HG03565 (cell line): Measurements from ENCODE around the gene TSC2.
"Not testable (repeated sequence)": the region's sequence is repeated elsewhere in the genome, so short reads cannot be mapped to it uniquely, and the experiment has no call there.

Source experiments
- ATAC-seq: cut with Tn5 transposase; IDR thresholded peaks from one replicate; pipeline ENCODE4 v1.9.1; 2021; ENCODE audit warnings: mild to moderate bottlenecking, moderate library complexity; ENCODE audit not compliant: unreplicated experiment

Gene TSC2

DNA sequence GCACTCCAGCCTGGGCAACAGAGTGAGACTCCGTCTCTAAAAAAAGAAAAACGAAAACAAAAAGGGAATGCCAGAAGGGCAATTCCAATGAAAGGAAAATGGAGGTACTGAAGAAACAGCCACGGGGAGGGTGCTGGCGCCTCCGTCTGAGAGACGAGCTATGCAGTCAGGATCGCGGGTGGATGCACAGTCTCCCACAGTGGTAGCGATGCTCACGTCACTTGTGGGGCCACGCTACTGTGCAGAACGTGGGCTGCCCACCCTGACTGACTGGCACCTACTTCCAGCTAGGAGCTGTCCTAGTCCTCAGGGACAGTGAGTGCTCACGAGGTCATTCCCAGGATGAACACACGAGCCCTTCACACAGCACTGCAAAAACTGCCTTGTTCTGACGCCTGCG lies 53.8 kb downstream of the TSC2 start:
- ATAC-seq: not testable (repeated sequence)

DNA sequence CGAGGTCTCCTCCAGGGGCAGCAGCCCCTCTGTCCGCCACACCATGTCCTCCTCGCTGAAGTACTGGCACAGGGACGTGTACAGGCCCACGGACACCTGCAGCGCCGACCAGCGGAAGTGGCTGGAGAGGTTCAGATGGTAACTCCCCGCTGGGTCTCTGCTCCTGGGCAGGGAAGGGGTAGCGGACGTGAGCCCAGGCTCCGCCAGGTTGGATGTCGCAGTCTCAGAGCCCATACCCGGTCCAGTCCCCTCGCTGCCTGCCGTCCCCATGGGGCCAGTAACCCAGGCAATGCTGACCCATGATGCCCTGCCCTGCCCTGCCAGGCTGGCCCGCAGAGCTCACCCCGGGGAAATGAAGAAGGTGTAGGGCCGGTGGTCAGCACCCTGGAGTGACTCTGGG lies 54.7 kb downstream of the TSC2 start:
- ATAC-seq: no peak

DNA sequence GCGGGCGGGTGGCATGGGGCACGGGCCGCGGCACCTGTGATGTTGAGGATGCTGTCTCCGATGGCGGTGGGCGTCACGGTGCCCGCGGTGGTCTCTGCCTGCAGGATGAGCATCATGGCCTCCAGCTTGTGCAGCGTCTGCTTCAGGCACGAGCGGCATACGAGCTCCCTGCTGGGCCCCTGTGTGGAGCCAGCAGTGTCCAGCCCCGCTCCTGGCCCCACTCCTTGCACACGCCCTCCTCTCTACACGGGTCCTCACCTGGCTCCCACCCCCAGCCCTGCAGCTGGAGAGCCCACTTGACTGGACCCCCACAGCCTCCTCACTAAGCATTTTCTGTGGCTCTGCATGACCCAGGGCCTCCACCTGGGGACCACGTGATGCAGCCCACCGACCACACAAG lies 56.7 kb downstream of the TSC2 start:
- not testable (repeated sequence) for ATAC-seq

DNA sequence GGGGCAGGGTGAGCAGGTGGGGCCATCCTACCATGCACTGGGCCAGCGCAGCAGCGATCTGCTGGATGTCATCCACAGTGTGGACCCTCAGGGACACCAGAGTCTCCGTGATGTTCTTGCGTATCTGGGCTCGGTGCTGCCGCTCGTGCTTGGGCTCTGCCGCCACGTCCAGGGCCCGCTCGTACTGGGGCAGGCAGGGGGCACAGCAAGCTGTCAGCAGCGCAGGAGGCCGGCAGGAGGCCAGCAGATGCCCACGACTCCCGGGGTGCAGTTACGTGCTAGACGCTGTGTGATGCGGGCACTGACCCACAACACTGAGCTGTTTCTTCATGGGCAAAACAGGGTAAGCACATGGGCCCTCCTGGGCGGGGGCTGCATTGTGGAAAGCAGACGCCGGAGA lies 57.5 kb downstream of the TSC2 start:
- not testable (repeated sequence) for ATAC-seq

DNA sequence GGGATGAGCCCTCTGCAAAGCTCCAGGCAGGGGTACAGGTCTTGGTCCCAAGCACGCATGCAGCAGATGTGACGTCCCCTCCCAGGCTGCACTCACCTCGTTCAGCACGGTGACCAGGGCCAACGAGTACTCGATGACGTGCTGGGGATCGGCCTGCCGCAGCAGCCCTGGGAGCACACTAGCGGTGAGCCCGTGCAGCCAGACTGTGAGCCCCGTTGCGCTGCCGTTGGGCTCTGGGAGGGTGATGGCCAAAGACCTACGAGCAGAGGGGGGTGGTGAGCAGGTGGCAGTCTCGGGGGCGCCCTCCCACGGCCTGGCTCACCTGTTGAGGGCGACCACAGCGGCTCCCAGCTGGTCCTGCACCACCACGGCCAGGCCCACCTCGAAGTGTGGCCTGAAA lies 58.0 kb downstream of the TSC2 start:
- ATAC-seq: not testable (repeated sequence)

DNA sequence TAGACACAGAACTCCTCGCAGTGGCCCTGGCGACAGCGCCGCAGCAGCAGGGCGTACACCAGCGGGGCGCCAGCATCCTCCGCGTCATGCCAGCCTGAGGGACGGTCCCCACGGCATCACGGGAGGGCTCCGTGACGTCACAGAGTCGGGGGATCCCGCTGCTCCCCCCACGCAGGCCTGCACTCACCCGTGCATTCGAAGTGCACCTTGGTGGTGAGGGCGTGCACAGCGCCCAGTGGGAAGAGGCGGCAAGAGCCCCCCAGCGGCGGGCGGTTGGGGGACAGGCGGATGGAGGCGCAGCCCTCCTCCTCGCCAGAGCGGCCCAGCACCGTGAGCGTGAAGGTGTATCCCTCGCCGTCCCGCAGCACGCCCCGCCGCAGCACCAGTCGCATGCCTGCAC lies 58.4 kb downstream of the TSC2 start:
- not testable (repeated sequence) for ATAC-seq

DNA sequence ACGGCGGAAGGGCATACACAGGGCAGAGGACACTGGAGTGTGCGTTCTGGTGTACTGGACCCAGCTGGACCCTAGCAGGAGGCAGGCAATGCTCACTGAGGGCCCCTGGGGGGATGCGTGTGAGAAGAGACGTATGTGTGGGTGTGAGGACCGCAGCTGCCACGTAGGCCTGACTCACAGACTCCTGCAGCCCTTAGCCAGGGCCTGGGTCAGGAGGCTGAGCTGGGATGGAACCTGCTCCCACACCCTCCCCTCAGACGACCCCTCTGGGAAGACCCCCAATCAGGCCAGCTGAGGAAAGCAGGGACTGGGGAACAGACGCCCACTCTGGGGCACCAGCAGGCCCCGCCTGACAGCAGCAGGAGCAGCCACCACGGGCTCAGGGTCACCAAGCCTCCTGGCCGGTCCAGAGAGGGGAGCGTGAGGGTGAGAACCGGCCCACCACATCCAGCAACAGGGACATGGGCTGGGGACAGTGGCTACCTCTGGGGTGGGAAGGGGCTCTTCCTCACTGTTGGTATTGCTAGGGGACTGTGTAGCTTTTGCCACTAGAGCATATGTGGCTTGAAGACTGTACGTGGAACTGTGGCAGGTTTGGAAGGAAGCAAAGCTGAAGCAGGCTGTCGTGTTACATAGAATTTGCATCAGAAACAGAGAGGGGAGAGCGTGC lies 59.5 kb downstream of the TSC2 start:
- ATAC-seq: not testable (repeated sequence)

DNA sequence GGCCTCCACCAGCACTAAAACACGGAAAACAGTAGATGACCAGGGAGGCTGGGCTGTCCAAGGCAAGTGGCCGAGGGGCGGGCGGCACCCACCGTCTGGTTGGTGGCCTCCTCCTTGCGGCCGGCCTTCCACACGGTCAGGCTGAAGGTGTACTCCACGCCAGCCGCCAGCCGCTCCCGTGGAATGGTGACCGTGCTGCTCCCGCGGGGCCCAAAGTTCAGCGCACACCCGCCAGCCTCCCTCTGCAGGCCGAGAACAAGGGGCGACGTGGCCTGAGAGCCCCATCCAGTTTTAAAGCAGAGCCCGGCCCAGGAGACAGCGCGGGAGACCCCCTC lies 60.0 kb downstream of the TSC2 start:
- not testable (repeated sequence) for ATAC-seq

DNA sequence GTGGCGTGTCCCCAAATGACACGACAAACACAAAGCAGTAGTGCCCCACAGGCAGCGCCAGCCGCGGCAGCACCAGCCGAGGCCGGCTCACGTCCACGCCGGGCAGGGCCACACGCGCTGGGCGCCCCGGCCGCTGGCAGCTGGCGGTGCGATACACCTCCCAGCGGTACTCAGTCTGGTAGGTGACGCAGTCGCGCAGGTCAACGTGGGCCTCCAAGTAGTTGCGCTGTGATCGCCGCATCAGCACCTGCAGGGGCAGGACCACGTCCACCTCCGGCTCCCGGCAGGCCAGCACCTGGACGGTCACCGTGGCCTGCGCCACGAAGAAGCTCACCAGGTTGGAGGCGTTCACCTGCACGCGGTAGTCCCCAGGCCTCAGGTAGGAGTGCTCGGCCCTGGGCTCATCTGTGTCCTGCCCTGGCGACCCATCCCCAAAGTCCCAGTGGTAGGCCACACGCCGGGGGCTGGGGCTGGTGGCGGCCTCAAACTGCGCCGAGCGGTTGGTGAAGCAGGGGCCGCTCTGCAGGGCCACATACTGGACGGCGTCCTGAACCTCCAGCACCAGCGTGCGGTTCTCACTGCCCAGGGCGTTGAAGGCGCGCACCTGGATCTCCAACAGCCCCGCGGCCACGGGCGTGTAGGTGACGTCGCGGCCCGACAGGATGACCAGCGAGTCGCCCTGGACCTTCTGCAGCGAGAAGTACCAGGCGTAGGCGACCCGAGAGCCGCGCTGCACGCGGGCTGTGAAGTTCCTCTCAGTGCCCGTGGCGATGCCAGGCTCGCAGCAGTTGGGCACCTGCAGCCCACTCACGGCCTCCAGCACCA lies 60.9 kb downstream of the TSC2 start:
- not testable (repeated sequence) for ATAC-seq

DNA sequence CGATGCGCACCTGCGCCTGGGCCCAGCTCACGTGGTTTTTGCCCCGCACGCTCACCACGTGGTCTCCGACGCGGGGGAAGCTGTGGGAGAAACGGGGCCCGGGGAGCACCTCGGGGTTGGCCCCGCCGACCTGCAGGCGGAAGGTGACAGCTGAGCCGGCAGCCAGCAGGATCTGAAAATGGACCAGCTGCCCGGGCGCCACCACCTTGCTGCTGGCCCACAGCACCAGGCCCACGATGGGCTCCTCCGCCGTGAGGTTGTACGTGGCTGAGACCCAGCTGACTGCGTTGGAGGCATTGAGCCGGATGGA lies 61.4 kb downstream of the TSC2 start:
- ATAC-seq: not testable (repeated sequence)

DNA sequence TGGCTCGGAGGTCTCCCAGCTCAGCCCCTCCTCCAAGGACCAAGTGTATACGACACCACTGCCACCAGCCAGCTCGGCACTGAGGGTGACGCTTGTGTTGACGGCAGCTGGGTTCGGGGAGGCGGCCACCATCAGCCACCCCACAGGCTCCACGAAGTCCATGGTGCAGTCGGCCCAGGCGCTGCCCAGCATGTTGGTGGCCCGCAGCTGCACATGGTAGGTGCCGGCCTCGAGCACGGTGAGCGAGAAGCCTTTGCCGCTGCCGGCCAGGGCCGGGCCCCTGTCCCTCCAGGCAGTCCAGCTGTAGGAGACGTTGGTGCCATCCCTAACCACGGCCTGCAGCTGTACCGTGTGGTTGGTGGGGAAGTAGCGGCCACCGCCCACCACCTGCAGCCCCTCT lies 62.1 kb downstream of the TSC2 start:
- ATAC-seq: not testable (repeated sequence)

DNA sequence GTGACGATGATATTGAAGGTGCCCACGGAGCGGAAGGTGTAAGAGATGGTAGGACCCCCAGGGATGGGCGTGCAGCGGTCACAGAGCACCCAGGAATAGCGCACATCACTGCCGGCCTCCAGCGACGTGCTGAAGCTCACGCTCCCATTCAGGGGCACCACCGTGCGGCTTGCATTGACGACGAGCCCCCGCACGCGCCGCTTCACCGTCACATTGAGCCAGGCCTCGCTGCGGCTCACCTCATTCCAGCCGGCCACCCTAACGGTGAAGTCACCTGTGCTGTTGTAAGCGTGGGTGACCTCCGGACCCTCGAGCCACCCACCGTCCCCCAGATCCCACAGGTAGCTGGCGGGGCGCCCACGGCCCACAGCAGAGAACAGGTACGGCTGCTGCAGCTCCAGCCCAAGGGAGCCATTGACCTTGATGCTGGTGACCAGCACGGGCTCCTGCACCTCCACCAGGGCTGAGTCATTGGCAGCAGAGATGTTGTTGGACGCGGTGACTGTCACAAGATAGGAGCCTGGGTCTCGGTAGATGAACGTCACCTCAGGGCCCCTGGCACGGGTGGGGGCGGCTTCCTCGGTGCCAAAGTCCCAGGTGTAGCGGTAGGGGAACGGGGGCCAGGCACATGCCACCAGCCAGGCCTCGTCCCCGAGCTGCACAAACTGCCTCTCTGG lies 62.7 kb downstream of the TSC2 start:
- not testable (repeated sequence) for ATAC-seq

DNA sequence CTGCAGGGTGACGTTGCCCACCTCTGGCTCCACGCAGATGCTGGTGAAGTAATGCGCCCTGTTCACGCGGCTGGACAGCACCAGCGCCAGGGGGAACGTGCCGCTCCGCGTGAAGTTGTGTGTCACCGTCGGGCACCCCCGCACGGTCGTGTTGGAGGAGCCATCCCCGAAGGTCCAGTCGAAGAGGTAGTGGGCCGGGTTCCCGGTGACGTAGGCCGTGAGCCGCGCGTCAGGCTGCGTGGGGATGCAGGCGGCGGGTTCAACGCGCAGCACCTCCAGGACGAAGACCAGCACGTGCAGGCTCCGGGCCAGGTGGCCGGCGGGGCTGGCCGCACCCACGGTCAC lies 63.2 kb downstream of the TSC2 start:
- ATAC-seq: not testable (repeated sequence)

DNA sequence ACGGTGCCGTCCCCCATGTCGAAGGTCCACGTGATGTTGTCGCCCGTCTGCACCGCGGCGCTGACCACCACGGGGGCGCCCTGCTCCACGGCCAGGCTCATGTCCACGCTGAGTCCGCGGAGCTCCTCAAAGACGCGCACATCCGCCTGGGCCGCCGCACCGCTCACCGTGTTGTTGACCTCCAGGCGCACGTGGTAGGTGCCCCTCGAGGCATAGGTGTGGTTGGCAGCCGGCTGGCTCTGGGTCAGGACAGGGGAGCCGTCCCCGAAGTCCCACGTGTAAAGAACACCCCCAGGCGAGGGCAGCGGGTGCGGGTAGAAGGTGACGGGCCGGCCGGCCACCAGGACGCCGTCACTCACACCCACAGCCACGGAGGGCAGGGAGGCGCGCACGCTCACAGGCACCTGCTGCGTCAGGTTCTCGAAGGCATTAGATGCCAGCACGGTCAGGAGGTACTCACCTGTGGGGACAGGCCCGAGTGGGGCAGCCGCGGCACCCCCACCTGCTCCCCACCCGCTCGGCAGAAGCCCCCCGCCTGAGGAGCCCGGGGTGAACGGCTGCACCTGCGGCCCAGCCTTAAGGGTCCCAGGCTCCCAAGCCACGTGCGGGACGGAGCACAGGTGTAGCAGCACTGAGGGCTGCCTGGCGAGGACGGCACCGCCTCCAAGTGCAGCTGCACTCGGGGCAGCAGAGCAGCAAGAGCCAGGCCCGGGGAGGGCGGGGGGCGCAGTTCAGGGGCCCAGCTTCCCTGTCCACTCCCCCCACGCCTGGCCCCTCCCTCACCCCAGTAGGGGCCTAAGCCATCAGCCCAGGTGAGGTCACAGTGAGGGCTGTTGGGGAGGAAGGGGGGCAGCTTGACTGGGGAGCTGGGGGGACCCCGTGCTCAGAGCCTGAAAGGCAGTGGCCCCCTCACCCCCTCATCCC lies 63.9 kb downstream of the TSC2 start:
- not testable (repeated sequence) for ATAC-seq

DNA sequence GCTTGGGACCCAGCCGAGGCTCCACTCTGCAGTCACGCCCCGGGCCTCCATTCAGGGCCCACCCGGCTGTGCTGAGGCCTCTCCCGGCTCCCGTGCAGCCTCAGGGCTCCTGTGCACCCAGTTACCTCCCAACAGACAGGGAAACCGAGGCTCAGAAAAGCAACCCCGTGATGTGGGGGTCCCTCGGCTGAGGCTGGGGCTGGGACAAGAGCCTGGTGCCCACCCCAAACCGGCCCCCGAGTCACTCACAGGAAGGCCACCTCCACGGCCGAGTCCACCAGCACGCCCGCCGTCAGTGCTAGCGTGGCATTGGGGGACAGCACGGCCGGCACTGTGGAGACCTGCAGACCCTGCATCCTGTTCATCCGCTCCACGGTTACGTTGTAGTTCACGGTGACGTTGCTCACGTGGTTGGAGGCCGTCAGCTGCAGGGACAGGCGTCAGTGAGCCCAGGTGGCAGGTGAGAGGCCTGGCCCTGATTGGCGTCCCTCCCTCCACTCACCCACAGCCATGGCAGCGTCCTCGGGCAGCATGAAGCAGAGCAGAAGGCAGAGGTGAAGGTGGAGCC lies 64.8 kb downstream of the TSC2 start:
- ATAC-seq: not testable (repeated sequence)

DNA sequence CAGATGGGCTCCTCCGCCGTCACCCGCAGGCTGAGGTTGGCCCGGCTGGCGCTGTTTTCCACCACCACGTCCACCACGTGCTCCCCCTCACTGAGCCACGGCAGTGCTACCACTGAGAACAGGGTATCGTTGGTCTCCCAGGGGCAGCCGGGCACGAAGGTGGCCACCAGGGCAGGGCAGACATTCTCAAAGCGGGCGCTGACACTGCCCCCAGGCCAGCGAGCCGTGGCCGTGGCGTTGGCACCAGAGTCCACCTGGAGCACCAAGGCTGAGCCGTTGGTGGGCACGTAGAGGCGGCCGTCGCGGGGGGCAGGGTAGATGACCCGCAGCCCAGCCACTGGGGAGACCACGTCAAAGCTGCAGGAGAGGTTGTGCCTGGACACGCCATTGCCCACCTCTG lies 66.4 kb downstream of the TSC2 start:
- not testable (repeated sequence) for ATAC-seq

DNA sequence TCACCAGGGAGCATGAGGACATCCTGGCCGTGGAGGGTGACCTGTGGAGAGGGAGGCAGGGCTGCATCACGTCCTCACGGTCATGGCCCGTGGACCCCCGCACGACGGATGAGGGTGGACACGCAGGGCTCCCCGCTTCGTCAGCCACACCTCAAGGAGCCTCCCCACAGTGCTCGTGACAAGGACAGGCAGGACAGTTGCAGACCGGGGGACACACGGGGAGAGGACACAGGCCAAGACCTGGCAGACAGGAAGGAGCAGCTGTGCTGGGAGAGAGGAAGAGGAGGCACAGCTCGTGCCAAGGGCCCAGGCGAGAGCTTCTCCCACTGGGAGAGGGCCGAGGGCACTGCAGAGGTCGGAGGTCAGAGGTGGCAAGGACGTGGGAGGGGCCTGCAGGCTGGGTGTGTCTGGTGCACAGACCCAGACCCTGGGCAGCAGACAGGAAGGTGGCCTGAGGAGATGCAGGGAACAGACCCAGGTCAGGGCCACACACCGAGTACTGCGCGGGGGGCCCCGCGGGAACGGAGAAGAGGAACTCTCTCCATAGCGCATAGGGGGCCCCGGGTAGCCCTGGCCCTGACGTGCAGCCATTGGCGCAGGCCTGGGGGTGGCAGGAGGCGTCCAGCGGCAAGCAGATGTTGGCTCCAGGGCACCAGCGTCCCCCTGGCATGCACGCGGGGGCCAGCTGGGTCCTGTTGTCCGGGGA lies 67.3 kb downstream of the TSC2 start:
- ATAC-seq: not testable (repeated sequence)

DNA sequence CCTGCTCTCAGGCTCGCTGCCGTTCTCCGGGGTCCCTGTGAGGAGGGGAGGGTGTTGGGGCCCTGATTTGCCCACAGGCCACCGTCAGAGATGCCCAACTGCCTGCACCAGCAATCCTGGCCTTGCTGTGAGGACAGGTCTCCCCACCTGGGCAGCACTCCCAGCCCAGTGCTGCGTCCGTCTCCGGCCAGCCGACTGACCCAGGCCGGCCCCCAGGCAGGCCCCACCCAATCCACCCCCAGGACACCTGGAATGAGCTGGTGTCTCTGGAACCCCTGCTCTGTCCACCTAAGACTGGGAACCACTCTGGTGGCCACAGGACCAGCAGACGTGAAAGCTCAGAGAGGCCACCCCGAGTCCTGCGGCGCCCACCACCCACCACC lies 67.8 kb downstream of the TSC2 start:
- ATAC-seq: no peak

DNA sequence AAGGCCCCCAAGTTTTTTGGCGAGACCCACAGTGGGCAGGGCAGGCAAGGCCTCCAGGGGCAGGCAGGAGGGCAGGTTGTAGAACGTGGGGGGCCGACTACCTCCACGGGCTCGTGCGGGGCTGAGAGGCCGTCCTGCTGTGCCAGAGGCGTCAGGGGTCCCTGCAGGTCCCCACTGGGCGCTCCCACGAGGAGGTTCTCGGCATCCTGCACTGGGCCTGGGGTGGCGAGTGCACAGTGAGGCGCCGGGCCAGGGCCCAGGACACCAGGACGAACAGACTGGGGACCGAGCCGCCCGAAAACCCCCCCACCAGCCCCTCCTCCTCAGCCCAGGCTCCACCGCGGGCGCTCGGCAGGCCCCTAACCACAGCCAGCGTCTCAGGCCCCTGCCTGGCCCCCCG lies 68.6 kb downstream of the TSC2 start:
- ATAC-seq: not testable (repeated sequence)

DNA sequence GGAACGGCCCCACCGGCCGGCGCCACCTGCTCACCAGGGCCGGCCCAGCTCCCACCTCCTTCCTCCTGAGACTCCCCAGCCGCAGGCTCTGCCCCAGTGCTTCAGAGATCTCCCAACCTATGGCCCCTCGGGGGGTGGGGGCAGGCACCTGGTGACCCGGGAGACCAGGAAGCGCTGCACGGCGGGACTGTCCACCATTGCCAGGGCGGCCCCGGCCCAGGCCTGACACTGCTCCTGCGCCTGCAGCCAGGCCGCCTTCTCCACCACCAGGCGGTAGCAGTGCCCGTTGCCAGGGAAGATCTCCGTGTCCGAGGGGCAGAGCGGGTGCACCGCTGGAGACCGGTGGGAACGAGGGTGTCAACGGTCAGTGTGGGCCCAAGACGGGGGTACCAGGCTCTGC lies 69.6 kb downstream of the TSC2 start:
- not testable (repeated sequence) for ATAC-seq
